AML-193 (cell line): ENCODE results near the gene SMYD3.
"Not testable (repeated sequence)": the region's sequence is repeated elsewhere in the genome, so short reads cannot be mapped to it uniquely, and the experiment has no call there.

ENCODE experiments used
- DNase-seq, 2 experiments: peaks; one replicate each; lab custom pipeline; 2025; lab: John Stamatoyannopoulos, UW

Gene SMYD3

DNA sequence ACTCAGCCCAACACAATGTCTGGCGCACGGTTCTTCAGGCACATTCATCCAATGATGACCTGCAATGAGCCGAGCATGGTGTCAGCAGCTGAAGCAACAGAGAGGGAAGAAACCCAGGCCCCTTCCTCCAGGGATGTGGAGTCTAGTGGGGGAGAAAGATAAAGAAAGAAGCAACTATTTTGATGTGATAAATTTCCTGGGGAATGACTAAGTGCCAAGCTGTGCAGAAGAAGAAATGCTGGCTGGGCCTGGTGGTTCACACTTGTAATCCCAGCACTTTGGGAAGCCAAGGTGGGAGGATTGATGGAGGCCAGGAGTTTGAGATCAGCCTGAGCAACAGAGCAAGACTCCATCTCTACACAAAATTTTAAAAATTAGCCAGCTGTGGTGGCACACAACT is 790.5 kb downstream of the SMYD3 start:
- no peak for DNase-seq

DNA sequence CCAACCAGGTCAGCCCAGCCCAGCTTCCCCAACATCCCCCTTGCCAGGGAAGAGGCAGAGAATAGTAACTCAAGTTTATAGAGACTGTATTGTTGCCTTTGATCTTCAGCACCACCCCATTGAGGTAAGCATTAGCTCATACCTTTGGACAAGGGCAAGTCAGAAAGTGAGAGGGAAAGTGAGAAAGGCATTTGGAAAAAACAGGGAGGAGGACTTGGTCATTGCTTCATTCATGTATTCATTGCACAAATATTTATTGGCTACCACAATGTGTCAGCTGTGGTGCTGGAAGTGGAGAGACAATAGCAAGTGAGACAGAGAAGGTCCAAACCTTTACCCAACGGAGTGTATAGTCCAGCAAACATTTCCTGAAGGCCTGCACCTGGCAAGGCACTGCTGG is 791.1 kb downstream of the SMYD3 start:
- no peak for DNase-seq

DNA sequence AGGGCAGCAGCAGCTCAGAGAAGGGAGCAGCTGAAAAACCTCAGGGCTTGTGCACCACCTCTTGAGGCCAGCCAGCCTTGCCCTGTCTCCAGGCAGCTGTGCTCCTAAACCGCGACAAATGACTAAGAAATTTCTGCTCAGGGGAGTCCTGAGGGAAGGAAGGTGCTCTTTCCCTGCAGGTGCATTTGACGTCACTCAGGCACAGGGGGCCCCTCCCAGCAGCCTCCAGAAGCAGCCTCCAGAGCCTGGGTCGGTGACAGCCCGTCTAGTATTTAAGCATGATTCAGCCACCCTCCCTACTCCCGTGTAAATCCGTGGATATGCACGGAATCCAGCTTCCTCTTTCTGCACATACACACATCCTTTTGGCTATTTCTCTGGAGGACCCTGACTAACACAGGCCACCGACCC is 791.8 kb downstream of the SMYD3 start:
- DNase-seq: no peak

DNA sequence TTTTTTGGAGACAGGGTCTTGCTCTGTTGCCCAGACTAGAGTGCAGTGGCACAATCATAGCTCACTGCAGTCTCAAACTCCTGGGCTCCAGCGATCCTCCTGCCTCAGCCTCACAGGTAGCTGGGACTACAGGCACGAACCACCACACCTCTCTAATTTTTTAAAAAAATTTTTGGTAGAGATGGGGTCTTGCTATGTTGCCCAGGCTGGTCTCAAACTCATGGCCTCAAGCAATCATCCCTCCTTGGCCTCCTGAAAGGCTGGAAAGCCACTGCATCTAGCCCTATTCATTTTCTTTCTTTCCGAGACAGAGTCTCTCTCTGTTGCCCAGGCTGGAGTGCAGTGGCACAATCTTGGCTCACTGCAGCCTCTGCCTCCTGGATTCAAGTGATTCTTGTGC is 793.1 kb downstream of the SMYD3 start:
- DNase-seq: not testable (repeated sequence)

DNA sequence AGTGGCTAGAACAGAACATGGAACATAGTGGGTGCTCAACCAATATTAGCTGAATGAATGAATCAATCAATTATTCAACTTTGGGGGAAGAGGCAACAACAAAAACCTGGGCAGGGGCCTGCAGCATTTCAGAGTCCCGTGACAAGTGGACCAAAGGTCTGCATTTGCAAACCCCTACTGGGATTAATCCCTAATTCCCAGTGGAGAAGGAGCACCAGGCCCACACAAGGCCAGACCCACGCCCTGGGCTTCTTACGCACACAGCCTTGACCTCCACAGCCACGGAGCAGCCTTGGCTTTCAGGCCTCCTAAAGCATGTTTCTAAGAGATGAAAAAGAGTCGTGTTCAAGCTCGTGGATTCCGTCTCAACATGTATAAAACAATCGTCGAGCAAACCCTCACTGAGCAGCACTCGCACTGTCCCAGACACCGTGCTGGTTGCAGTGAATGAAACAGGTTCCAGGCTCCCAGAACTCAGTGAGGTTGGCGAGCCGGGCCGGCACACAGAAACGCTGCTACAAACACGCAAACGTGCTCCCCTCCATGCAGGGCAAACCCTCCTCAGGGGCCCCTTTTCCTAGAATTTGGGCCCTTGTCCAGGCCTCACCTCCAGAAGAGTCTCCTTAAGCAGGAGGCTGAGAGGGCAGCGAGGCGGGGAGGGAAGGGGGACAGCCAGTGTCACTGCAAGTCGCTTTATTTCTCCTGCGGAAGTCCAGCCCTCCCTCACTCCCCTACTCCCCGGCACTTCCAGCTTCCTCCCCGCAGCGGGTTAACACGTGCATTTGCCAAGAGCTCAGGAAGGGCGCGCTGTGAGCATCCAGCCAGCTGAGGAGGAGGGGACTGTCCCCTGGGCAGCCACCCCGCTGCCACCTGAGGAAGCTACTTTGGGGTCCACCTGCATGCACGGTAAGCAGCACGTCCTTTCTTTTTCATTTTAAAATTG is 795.8 kb downstream of the SMYD3 start:
- DNase-seq: no peak

DNA sequence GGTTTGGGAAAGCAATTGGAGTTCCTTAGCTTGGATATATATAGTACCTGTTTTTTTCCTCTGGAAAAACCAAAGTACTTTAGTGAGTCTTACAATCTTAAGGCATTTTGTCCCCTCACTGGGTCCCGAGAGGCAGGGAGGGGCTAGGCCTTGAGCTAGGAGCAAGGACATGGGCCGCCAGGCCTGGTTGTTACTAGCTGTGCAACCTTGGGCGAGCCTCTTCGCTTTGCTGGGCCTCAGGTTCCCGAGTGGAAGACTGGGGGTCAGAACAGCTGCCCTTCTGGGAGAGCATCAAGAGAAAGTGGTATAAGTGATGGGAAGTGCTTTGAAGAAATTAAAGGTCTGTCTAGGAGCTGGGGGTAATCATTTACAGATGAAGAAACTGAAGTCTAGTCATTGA is 799.1 kb downstream of the SMYD3 start:
- no peak for DNase-seq

DNA sequence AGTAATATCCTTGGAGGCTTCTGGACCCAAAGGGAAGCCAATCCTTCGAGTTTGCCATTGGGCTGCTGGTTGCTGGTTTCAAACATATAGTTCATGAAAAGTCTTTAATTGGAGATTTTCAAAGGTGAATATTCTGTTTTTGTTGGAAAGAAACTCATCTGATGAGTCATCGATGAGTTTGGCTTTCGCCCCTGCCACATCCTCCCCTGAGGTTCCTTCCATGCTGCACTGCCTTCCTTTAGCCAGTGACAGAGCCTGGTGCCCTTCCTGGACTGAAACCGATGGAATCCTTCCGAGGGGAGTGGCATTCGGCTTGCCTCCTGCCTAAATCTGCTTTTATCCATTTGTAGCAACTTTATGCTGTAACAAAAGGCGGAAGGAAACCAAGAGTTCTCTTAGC is 802.3 kb downstream of the SMYD3 start:
- no peak for DNase-seq

DNA sequence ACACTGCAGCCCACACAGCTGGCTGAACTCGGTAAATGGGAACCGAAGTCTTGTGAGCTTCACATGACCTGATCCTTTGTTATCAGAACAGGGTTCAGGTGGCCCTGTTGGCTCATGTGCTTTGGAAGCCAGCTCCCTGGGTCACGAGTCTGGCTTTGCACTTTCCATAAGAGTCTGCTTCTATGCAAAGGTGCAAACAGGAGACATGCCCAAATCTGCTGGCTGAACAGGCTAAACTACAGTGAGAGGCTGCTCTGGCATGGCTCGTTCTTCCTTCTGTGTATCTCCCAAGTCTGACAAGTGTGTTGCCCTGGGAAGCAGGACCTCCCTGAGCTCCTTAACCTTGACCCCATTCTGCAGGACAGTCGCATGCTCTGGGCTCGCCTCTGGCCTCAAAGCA is 802.7 kb downstream of the SMYD3 start:
- DNase-seq: no peak

DNA sequence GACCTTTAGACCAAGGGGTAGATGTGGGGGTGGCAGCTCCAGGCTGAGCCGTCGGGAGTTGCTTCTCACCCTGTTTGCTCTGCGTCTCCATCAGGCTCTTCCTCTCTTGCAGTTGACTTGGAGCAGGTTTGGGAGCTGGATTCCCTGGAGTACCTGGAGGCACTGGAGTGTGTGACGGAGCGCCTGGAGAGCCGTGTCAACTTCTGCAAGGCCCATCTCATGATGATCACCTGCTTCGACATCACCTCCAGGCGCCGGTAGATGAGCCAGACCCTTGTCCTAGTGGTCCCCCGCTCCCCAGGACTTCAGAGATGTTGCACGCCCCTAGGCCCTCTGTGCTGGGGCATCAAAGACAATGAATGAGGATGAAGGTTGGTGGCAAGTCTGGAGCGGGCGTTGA is 804.7 kb downstream of the SMYD3 start:
- DNase-seq: no peak

DNA sequence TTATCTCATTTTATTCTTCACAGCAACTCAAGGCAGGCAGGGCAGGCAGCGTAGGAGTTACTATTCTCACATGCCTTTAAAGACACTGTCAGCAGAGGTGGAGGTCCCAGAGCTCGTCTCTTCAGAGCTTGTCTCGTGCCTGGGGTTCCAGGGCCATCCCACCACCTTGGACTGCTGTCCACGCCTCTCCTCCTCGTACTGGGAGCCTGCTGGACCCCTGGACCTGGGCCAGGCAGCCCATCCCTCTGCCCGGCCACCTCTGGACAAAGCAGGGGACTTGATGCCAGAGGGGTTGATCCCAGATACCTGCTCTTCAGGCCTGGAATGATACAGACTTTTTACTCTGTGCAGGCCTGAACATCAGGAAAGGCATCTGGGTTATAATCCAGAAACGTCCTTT is 805.4 kb downstream of the SMYD3 start:
- DNase-seq: no peak

DNA sequence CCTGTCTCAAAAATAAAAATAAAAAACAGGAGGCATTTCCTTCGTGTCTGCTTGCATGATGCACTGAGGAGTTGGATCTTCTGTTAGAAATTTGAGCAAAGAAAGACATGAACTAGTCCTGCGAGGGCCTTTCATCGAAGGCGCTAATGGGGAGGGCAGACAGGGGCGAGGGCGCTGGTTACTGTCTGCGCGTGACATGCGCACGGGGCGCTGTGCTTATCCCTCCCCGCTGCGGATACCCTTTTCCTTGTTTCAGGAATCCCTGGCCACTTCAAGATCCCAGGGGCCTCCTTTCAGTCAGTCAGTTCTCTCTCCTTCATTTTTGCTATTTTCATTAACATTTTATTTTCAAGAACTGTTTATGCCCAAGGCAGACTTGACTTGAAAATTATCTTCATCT is 806.4 kb downstream of the SMYD3 start:
- no peak for DNase-seq
